ENCODE data around the gene ARFGEF3.

DNA sequence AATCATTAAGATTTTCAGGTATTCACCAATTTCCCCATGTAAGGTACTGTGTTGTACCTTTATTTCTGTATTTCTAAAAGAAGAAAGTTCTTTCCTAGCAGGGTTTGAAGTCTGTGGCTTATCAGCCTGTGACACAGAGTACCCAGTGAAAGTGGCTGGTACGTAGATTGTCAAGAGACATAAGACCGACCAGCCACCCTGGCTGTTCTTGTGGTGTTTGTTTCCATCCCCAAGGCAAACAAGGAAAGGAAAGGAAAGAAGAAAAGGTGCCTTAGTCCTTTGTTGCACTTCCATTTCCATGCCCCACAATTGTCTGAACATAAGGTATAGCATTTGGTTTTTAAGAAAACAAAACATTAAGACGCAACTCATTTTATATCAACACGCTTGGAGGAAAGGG is 175.3 kb downstream of the ARFGEF3 start:
- TF ChIP-seq CTCF (IDR thresholded peaks at IDR 0.05) (no peak), MXI1 (IDR thresholded peaks at IDR 0.05; ENCODE audit: low read depth, low read length) (no peak), ZBTB33 (IDR thresholded peaks at IDR 0.05; ENCODE audit: borderline replicate concordance, low read depth) (no peak), POLR2AphosphoS5 (IDR thresholded peaks at IDR 0.05; ENCODE audit: low read depth, low read length) (no peak), MEF2A (IDR thresholded peaks at IDR 0.05; ENCODE audit: borderline replicate concordance, low read depth) (no peak), EP300 (IDR thresholded peaks at IDR 0.05; ENCODE audit: borderline replicate concordance in 1 of 2, low read depth in 1 of 2, low read length in 1 of 2) (no peak), CHD2 (IDR thresholded peaks at IDR 0.05; ENCODE audit: low read length, partially characterized antibody) (no peak), SMC3 (IDR thresholded peaks at IDR 0.05; ENCODE audit: low read depth, low read length) (no peak), TCF12 (IDR thresholded peaks at IDR 0.05) (no peak), TAF1 (IDR thresholded peaks at IDR 0.05; ENCODE audit: borderline replicate concordance, low read depth, low read length) (no peak), FOXM1 (IDR thresholded peaks at IDR 0.05; ENCODE audit: low read depth) (no peak), FOXJ3 (CRISPR knock-in tag; IDR thresholded peaks at IDR 0.05) (no peak), USF2 (IDR thresholded peaks at IDR 0.05; ENCODE audit: borderline replicate concordance, low read depth, low read length) (no peak)
